Measurements from ENCODE around the gene GARNL3.

DNA sequence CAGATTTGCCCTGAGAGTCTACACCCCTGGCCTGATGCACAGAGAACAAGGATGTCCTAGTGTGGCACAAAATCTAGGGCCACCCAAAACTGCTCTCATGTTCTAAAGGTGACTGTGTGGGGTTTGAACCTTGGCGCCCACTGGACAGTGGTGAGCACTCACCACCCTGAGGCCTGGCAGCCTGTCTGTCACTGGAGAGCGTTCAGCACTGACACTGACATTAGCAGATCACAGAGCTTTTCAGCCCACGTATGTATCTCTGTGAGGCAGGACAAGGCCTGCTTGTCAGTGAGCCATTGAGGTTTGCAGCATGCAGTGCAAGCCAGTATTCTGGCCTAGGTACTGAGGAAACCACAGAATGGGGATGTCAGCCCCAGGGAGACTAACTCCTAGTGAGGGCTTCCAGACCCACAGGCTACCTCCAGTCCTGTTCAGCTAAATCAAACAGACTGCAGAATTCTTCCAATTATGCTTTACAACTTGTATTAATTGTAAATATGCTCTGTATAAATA, 93.5 kb downstream of the GARNL3 start:
- no peak for TF ChIP-seq CTCF (IDR thresholded peaks at IDR 0.05)
- TF ChIP-seq POLR2A (IDR thresholded peaks at IDR 0.05): no peak
- no peak for TF ChIP-seq POLR2AphosphoS5 (IDR thresholded peaks at IDR 0.05)
- no peak for TF ChIP-seq EP300 (IDR thresholded peaks at IDR 0.05)
